HEK293T (cell line): ENCODE data around the gene PAM16.

Source experiments
- CTCF ChIA-PET: fragments of 350-600 bp; formaldehyde crosslinking; extraction: SDS; loops from one replicate; lab custom pipeline; 2021; ENCODE audit warnings: antibody characterized with exemption, inconsistent platforms; lab: Yijun Ruan, JAX
- POLR2A ChIA-PET: fragments of 350-600 bp; formaldehyde crosslinking; extraction: SDS; loops from one replicate; lab custom pipeline; 2020; ENCODE audit warnings: antibody characterized with exemption, inconsistent platforms; lab: Yijun Ruan, JAX
- DNase-seq: peaks from one replicate; pipeline ENCODE4 v3.0.0; 2012; ENCODE audit warnings: mixed read lengths; ENCODE audit errors: extremely low spot score
- ARNT ChIP-seq: fragments of 450-650 bp; IDR thresholded peaks from 2 replicates; pipeline ENCODE4 v1.6.1; 2017; ENCODE audit warnings: mild to moderate bottlenecking
- BHLHE40 ChIP-seq: fragments of 450-650 bp; IDR thresholded peaks from 2 replicates; pipeline ENCODE4 v1.6.1; 2016; ENCODE audit warnings: mild to moderate bottlenecking, moderate library complexity, borderline replicate concordance
- CTBP1 ChIP-seq: fragments of 450-650 bp; IDR thresholded peaks from 2 replicates; pipeline ENCODE4 v1.6.1; 2016; ENCODE audit warnings: borderline replicate concordance
- ELF4 ChIP-seq: fragments of 450-650 bp; IDR thresholded peaks from 2 replicates; pipeline ENCODE4 v1.6.1; 2017; ENCODE audit warnings: antibody characterized with exemption
- FOXA1 ChIP-seq: fragments of 450-650 bp; IDR thresholded peaks from 2 replicates; pipeline ENCODE4 v1.6.1; 2016; ENCODE audit warnings: mild to moderate bottlenecking
- FOXK2 ChIP-seq: fragments of 450-650 bp; IDR thresholded peaks from 2 replicates; pipeline ENCODE4 v1.6.1; 2016; ENCODE audit warnings: mild to moderate bottlenecking
- FOXM1 ChIP-seq: fragments of 450-650 bp; IDR thresholded peaks from 2 replicates; pipeline ENCODE4 v1.6.1; 2017; ENCODE audit warnings: mild to moderate bottlenecking, borderline replicate concordance
- HDGF ChIP-seq: fragments of 450-650 bp; IDR thresholded peaks from 2 replicates; pipeline ENCODE4 v1.6.1; 2017; ENCODE audit warnings: antibody characterized with exemption, borderline replicate concordance
- L3MBTL2 ChIP-seq: fragments of 450-650 bp; conservative IDR thresholded peaks from 2 replicates; pipeline ENCODE4 v1.6.1; 2016; ENCODE audit warnings: mild to moderate bottlenecking
- LEF1 ChIP-seq: fragments of 450-650 bp; IDR thresholded peaks from 2 replicates; pipeline ENCODE4 v1.6.1; 2017; ENCODE audit warnings: mild to moderate bottlenecking, borderline replicate concordance
- NFRKB ChIP-seq: fragments of 450-650 bp; IDR thresholded peaks from 2 replicates; pipeline ENCODE4 v1.6.1; 2016; ENCODE audit warnings: mild to moderate bottlenecking, moderate library complexity
- SP1 ChIP-seq: fragments of 450-650 bp; IDR thresholded peaks from 2 replicates; pipeline ENCODE4 v1.6.1; 2017
- SUZ12 ChIP-seq: fragments of 450-650 bp; IDR thresholded peaks from 2 replicates; pipeline ENCODE4 v1.6.1; 2016; ENCODE audit warnings: mild to moderate bottlenecking
- TARDBP ChIP-seq: fragments of 450-650 bp; IDR thresholded peaks from 2 replicates; pipeline ENCODE4 v1.6.1; 2016
- ZNF384 ChIP-seq: fragments of 450-650 bp; IDR thresholded peaks from 2 replicates; pipeline ENCODE4 v1.6.1; 2016
- TF ChIP-seq, protein P1 (sequence below): fragments of 450-650 bp; IDR thresholded peaks from 2 replicates; pipeline ENCODE4 v1.6.1; 2016

PAM16 gene

DNA sequence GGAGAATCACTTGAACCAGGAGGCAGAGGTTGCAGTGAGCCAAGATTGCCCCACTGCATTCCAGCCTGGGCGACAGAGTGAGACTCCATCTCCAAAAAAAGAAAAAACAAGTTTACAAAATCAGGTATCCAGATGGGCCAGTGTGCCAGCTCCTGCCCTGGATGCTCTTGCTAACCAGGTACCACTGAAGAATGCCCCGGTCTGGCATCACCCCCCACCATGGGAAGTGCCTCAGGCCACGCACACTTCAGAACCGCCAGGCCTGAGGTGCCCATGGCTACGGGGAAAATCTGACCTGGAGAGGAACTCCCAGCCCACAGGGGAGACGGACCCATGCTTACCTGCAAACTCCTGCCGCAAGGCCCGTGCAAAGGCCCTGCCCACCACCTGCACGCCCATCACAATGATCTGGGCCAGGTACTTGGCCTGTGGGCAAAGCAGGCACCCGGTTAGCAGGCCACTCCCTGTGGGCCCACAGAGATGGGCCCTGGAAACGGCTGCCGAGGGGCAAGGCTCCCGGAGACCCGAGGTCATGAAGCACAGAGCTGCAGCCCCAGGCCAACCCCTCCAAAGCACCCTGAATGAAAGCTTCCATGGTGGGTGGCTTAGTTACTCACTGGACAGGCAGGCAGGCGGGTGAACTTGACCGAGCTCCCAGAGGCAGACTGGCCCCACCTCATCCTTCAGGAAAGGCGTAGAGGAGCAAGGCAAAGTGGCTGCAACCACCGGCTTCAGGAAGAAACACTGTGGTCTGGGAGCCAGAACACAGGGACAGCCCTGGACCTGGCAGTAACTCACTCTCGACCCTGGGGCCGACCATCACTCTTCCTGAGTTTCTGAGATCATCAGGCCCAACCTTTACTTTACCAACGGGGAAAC, 8.0 kb downstream of the PAM16 start:
- no peak for DNase-seq
- ChIA-PET CTCF (interaction anchor here (0.9 kb wide), 1 partner anchor 46 kb away, joined by 3 read pairs; no protein-coding TSS in a partner anchor), POLR2A (interaction anchor here (0.6 kb wide), 1 partner anchor 74 kb away, joined by 3 read pairs; no protein-coding TSS in a partner anchor)
- TF ChIP-seq SP1, result no peak
- no peak for TF ChIP-seq LEF1
- TF ChIP-seq, protein P1, sequence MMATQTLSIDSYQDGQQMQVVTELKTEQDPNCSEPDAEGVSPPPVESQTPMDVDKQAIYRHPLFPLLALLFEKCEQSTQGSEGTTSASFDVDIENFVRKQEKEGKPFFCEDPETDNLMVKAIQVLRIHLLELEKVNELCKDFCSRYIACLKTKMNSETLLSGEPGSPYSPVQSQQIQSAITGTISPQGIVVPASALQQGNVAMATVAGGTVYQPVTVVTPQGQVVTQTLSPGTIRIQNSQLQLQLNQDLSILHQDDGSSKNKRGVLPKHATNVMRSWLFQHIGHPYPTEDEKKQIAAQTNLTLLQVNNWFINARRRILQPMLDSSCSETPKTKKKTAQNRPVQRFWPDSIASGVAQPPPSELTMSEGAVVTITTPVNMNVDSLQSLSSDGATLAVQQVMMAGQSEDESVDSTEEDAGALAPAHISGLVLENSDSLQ, result no peak
- TF ChIP-seq FOXK2, result no peak
- no peak for TF ChIP-seq FOXM1
- no peak for TF ChIP-seq SUZ12
- no peak for TF ChIP-seq BHLHE40
- TF ChIP-seq HDGF, result no peak
- no peak for TF ChIP-seq ELF4
- no peak for TF ChIP-seq TARDBP
- no peak for TF ChIP-seq NFRKB
- TF ChIP-seq CTBP1, result no peak

DNA sequence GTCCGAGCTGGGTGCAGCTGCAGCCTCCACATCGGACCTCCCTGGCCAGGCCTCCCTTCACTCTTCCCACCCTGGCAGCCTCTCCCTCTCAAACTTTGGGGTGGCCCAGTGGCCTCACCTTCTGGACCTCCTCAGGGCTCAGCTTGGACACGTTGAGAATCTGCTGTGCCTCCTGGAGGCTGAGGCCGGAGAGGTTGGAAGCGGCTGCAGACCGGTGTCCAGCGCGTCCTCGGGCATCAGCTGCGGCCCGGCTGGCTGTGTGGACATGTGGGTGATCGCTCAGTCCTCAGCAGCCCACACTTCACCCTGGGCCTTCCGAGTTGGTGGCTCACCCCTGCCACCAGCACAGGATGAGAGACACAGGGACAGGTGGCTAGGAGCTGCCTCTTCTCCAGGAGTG, 9.9 kb downstream of the PAM16 start:
- TF ChIP-seq FOXK2 (no peak), ARNT (no peak), BHLHE40 (no peak), FOXM1 (no peak), TARDBP (no peak), FOXA1 (no peak), HDGF (no peak), ELF4 (no peak), SP1 (no peak), LEF1 (no peak), L3MBTL2 (no peak), SUZ12 (no peak)
- TF ChIP-seq, protein P1, result no peak
- CTCF ChIA-PET, result interaction anchor here (1.9 kb wide), 1 partner anchor 53 kb away, joined by 5 read pairs; no protein-coding TSS in a partner anchor
- DNase-seq, result no peak
- POLR2A ChIA-PET, result interaction anchor here (2.9 kb wide), 1 partner anchor 9 kb away, joined by 9 read pairs; the partner anchor contains the start of gene PAM16

DNA sequence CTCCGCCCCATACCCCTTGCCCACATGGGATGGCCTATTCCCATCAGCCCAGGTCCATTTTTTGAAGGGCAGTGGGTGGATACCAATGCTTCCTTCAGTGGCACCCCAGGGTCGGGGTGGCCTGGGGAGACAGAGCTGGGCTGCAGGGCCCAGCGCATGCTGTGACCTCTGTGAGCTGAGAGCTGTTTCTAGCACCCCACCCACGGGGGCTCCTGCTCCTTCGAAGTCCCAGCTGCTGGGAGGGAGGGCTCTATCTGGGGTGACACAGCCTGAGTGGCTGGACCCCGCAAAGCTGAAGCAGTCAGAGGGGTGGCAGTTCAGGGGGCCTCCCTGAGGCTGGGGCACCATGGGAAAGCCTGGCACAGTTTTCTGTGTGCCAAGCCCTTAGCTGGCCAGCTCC, 10.7 kb downstream of the PAM16 start:
- no peak for TF ChIP-seq ELF4
- no peak for TF ChIP-seq NFRKB
- TF ChIP-seq, protein P1, result no peak
- no peak for TF ChIP-seq HDGF
- no peak for TF ChIP-seq SUZ12
- no peak for TF ChIP-seq CTBP1
- TF ChIP-seq TARDBP, result no peak
- no peak for TF ChIP-seq FOXK2
- no peak for TF ChIP-seq ARNT
- no peak for TF ChIP-seq L3MBTL2
- CTCF ChIA-PET, result interaction anchor here (1.2 to 1.9 kb wide), 2 partner anchors 52 to 62 kb away, joined by 5 read pairs; no protein-coding TSS in a partner anchor
- POLR2A ChIA-PET, result interaction anchor here (1.2 to 2.9 kb wide), 2 partner anchors 10 to 12 kb away, joined by 3 to 9 read pairs; partner anchors contain the start of gene PAM16
- DNase-seq, result no peak

DNA sequence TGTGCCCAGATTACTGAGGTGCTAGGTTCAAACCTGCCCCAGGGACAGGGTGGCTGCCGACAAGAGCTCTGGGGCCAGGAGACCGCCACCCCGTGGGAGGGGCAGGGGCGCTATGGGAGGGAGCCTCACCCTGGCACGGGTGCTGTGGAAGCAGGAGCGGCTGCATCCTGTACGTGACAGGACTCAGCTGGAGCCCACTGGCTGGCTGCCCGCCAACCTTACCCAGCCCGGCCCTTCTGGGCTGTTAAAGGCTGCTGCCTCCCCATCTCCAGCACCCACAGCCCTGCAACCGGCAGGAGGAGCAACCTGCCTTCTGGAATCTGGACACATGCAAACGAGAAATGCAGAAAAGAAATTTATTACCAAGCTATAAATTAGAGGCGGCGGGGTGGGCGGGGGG, 11.2 kb downstream of the PAM16 start:
- POLR2A ChIA-PET, result interaction anchor here (1.2 to 2.9 kb wide), 2 partner anchors 11 kb away, joined by 3 to 9 read pairs; partner anchors contain the start of gene PAM16
- CTCF ChIA-PET, result interaction anchor here (0.6 to 1.2 kb wide), 2 partner anchors 62 to 81 kb away, joined by 3 to 5 read pairs; no protein-coding TSS in a partner anchor
- DNase-seq, result no peak
- no peak for TF ChIP-seq ELF4
- no peak for TF ChIP-seq FOXK2
- TF ChIP-seq CTBP1, result no peak
- no peak for TF ChIP-seq ZNF384
- TF ChIP-seq, protein P1, result no peak
- TF ChIP-seq NFRKB, result no peak
- no peak for TF ChIP-seq SUZ12
- no peak for TF ChIP-seq ARNT
- TF ChIP-seq LEF1, result no peak
- no peak for TF ChIP-seq FOXM1
- no peak for TF ChIP-seq HDGF

DNA sequence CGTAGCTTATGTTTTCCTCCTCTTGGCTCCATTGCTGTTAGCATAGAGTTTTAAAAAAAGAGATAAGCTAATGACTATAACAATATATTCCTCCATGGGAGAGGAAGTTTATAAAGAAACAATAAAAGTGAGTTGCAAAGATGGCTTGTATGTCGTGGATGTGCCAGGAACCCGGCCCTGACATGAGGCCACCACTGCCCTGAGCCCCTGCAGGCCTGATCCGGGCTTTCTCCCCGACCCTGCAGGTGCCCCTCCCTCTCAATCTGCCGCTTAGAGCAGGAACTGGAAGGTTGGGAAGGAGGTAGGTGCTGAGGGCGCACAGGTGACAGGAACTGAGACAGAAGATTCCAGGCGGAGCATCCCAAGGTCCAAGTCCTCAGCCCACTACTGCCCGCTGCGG, 11.7 kb downstream of the PAM16 start:
- TF ChIP-seq ZNF384, result no peak
- no peak for TF ChIP-seq SP1
- TF ChIP-seq, protein P1, result no peak
- no peak for TF ChIP-seq FOXK2
- TF ChIP-seq ARNT, result no peak
- TF ChIP-seq TARDBP, result no peak
- no peak for TF ChIP-seq NFRKB
- TF ChIP-seq LEF1, result no peak
- TF ChIP-seq SUZ12, result no peak
- no peak for TF ChIP-seq BHLHE40
- TF ChIP-seq HDGF, result no peak
- TF ChIP-seq FOXM1, result no peak
- no peak for TF ChIP-seq CTBP1
- ChIA-PET POLR2A (interaction anchor here (1.2 to 2.9 kb wide), 2 partner anchors 11 kb away, joined by 3 to 9 read pairs; partner anchors contain the start of gene PAM16), CTCF (interaction anchor here (0.6 to 0.7 kb wide), 2 partner anchors 62 to 80 kb away, joined by 3 read pairs; no protein-coding TSS in a partner anchor)
- no peak for DNase-seq
